ENCODE measurements around the gene YARS1.

Gene YARS1

GRCh38 chr1:32741413-32742198 lies 75.6 kb downstream of the YARS1 start:
- no peak for DNase-seq

DNA sequence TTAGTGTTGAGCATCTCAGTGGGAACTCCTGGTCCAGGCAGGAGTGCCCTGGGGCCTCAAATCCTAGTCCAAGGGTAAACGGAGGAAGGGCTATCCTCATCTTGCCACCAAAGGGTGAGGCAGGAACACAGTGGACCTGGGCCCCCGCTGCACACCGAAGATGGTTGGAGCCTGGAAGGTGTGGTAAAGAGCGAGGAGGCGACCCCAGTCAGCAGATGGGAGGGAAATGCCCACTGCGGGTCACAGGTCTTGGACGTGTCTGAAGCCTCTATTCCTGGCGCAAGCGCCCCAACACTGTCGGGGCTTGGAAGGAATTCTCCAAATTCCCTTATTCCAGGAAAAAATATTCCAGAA lies 76.1 kb downstream of the YARS1 start:
- DNase-seq = no peak

- no peak for DNase-seq
Observed at GRCh38 chr1:32736812-32737791, 80.1 kb downstream of the YARS1 start.

- DNase-seq = no peak
Observed at GRCh38 chr1:32733582-32734321, 83.4 kb downstream of the YARS1 start.

DNA sequence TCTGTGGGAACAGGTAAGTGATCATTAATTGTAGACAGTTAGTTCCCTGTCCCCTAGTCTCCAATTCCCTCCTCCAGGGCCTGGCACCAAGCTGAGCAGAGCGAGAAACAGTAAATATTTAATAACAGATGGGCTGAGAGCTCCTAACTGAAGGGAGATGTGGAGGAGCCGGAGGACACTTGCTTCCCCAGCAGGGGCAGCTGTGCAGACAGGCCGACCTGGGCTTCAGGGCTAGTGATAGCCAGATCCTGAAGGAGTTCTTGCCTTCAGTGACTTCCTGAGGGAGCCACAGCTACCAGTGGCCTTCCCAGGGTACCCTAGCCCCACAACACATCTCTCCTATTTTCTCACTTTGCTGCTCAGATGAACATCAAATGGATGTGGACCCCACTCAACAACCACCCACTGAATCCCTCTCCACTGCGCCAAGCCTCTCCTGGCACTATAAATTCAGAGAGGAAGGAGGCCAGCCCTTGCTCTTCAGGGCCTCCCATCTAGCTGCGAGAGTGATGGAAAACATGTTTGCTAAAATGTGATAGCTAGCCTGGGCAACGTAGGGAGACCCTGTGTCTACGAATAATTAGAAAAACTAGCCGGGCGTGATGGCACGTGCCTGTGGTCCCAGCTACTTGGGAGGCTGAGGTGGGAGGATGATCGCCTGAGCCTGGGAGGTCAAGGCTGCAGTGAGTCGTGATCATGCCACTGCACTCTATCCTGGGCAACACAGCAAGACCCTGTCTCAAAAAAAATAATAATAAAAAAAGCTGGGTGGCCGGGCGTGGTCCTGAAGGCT lies 87.7 kb downstream of the YARS1 start:
- DNase-seq = no peak

DNA sequence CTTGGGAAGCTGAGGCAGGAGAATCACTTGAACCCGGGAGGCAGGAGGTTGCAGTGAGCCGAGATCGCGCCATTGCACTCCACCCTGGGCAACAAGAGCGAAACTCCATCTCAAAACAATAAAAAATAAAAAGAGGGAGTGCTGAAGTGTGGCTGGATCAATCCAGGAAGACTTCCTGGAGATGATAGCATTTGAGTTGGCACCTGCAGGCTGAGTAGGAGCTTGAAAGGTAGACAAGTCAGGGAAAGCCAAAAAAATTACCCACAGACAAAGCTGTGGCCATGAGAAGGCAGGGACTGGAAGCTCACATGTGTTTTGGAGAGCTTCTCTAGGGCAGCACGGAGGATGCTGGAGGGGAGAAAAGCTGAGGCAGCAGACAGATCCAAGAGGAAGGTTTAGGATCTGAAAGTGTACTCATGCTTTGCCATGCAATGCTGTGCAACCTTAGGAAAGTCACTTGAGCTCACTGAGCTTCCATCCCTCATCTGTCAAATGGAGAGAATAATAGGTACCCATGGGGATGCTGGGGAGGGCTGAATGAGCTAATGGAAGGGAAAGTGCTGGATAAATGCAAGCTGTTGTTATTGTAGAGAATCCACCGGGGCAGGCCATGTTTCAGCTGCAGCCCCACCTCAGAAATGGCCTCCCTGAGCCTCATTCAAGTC lies 88.6 kb downstream of the YARS1 start:
- no peak for DNase-seq

- no peak for DNase-seq
Observed at GRCh38 chr1:32727876-32728275, 89.3 kb downstream of the YARS1 start.

DNA sequence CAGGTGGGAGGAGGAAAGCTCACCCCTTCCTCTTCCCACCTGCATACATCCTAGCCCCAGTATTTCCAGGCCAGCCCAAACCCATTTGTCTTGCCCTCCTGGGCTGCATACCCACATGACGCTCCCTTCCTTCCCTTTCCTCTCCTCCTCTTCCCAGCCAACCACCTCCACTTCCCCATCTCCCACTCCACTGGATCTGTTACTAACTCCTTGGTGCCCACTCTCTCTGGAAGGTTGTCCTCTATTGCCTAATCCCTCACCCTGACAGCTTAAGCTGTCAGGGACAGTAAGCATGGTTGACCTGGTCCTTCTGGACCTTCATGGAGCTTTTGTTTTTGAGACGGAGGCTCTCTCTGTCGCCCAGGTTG lies 91.6 kb downstream of the YARS1 start:
- DNase-seq = no peak
